Epithelial cell of esophagus (primary cell): ENCODE data around the gene CILP2.

ENCODE experiments used
- DNase-seq: peaks from one replicate; pipeline ENCODE4 v3.0.0; 2010; ENCODE audit warnings: low read depth
- H3K4me3 ChIP-seq: 2 replicates; pipeline ENCODE4 v1.5.1; 2011; ENCODE audit warnings: mild to moderate bottlenecking, low read length, control low read depth
- CTCF ChIP-seq: IDR thresholded peaks from 2 replicates; pipeline ENCODE4 v1.5.1; 2011; ENCODE audit warnings: low read depth, mild to moderate bottlenecking, low read length, control low read depth, inconsistent platforms; ENCODE audit not compliant: insufficient read depth; ENCODE audit errors: missing control alignments

The CILP2 gene

GRCh38 chr19:19515642-19516519 lies 22.2 kb upstream of the CILP2 start, which contains the start of gene NDUFA13:
Gene NDUFA13 (plus strand): TSS chr19:19516225. CDS start chr19:19516239, 14 bp downstream.
- peak; percentile 92 for DNase-seq
- peak; percentile 21 for TF ChIP-seq CTCF
- H3K4me3 ChIP-seq = peak within 1 kb of the TSS; percentile 97

GRCh38 chr19:19517235-19517619 lies 20.8 kb upstream of the CILP2 start:
- peak overlapping the region; percentile 97 for H3K4me3 ChIP-seq
- no peak for TF ChIP-seq CTCF
- no peak for DNase-seq

- H3K4me3 ChIP-seq = no peak overlapping the region
- DNase-seq = no peak
- TF ChIP-seq CTCF = no peak
These were observed 17.1 kb upstream of the CILP2 start for GRCh38 chr19:19520989-19521388.

- H3K4me3 ChIP-seq = no peak overlapping the region
- no peak for DNase-seq
- no peak for TF ChIP-seq CTCF
These were observed 14.9 kb upstream of the CILP2 start for GRCh38 chr19:19523177-19523576.

GRCh38 chr19:19524053-19524452 lies 14.0 kb upstream of the CILP2 start:
- TF ChIP-seq CTCF = no peak
- no peak for DNase-seq
- H3K4me3 ChIP-seq = no peak overlapping the region

GRCh38 chr19:19525611-19526380 lies 12.3 kb upstream of the CILP2 start:
- TF ChIP-seq CTCF = no peak
- DNase-seq = no peak
- no peak overlapping the region for H3K4me3 ChIP-seq
